SK-N-SH (cell line): ENCODE results near the gene IGF2BP2. TPM values are rescaled to one million over a fixed set of nuclear protein-coding genes. Genes with fewer than 3 reads are reported as not detected.

ENCODE experiments used
- CTCF ChIA-PET: fragments of 300-600, 350-600 bp; formaldehyde crosslinking; extraction: SDS; loops from one replicate; lab custom pipeline; 2021; lab: Yijun Ruan, JAX
- POLR2A ChIA-PET: fragments of 350-600 bp; sonication (Branson Sonifier 250); formaldehyde crosslinking; extraction: SDS; loops from one replicate; lab custom pipeline; 2020; ENCODE audit warnings: antibody characterized with exemption, inconsistent platforms; lab: Yijun Ruan, JAX
- DNase-seq: peaks from one replicate; pipeline ENCODE4 v3.0.0; 2012
- H2AFZ ChIP-seq: fragments of 200-600 bp; sonication (generic); 2 replicates; pipeline ENCODE4 v1.8.1; 2016; ENCODE audit warnings: antibody characterized with exemption, mild to moderate bottlenecking, low read depth
- H3F3A ChIP-seq: fragments of 200-600 bp; sonication (generic); replicated peaks from 2 replicates; pipeline ENCODE3; 2016; ENCODE audit warnings: antibody characterized with exemption, mild to moderate bottlenecking; ENCODE audit not compliant: insufficient read depth
- H3K27ac ChIP-seq, 2 experiments: fragments of 200-500 bp in 1 of 2; fragments of 200-600 bp in 1 of 2; sonication (Bioruptor generic) in 1 of 2; sonication (generic), shearing (Covaris generic) in 1 of 2; 2 replicates each; pipeline versions ENCODE4 v1.5.1 to v1.6.1; 2014 to 2016; ENCODE audit warnings: low read depth in 2 of 2, inconsistent platforms in 1 of 2, low read length in 1 of 2, mild to moderate bottlenecking in 1 of 2, mixed read lengths in 1 of 2
- H3K27me3 ChIP-seq: fragments of 200-600 bp; sonication (generic), shearing (Covaris generic); 2 replicates; pipeline ENCODE4 v1.6.1; 2016; ENCODE audit warnings: mixed run types; ENCODE audit not compliant: insufficient read depth
- H3K36me3 ChIP-seq, 2 experiments: fragments of 200-500 bp in 1 of 2; fragments of 200-600 bp in 1 of 2; sonication (Bioruptor generic) in 1 of 2; sonication (generic) in 1 of 2; replicated peaks in 1 of 2; 2 replicates each; pipeline versions ENCODE3 to v1.5.1; 2014 to 2016; ENCODE audit warnings: low read length in 1 of 2, mild to moderate bottlenecking in 1 of 2; ENCODE audit not compliant: insufficient read depth in 2 of 2, control insufficient read depth in 1 of 2
- H3K4me1 ChIP-seq, 2 experiments: fragments of 200-500 bp in 1 of 2; fragments of 200-600 bp in 1 of 2; sonication (Bioruptor generic) in 1 of 2; sonication (generic), shearing (Covaris generic) in 1 of 2; 2 replicates each; pipeline versions ENCODE4 v1.5.1 to v1.6.1; 2014 to 2016; ENCODE audit warnings: low read depth in 1 of 2, low read length in 1 of 2, mixed run types in 1 of 2; ENCODE audit not compliant: insufficient read depth in 2 of 2, control insufficient read depth in 1 of 2
- H3K4me2 ChIP-seq: fragments of 200-600 bp; sonication (generic), shearing (Covaris generic); 2 replicates; pipeline ENCODE4 v1.6.1; 2017; ENCODE audit warnings: mixed run types
- H3K4me3 ChIP-seq, 2 experiments: fragments of 200-500 bp in 1 of 2; fragments of 200-600 bp in 1 of 2; sonication (Bioruptor generic) in 1 of 2; sonication (generic), shearing (Covaris generic) in 1 of 2; 2 replicates each; pipeline versions ENCODE4 v1.5.1 to v1.8.1; 2014 to 2016; ENCODE audit warnings: low read depth in 2 of 2, inconsistent platforms in 1 of 2, low read length in 1 of 2, mild to moderate bottlenecking in 1 of 2, mixed read lengths in 1 of 2, moderate library complexity in 1 of 2
- H3K79me2 ChIP-seq: fragments of 200-600 bp; sonication (generic); 2 replicates; pipeline ENCODE4 v1.8.1; 2017; ENCODE audit warnings: mild to moderate bottlenecking; ENCODE audit not compliant: insufficient read depth
- H3K9ac ChIP-seq: fragments of 200-600 bp; sonication (generic); 2 replicates; pipeline ENCODE4 v1.6.1; 2017; ENCODE audit warnings: mixed run types
- H3K9me2 ChIP-seq: fragments of 200-600 bp; sonication (generic); 2 replicates; pipeline ENCODE4 v1.6.1; 2017; ENCODE audit warnings: mixed run types
- H3K9me3 ChIP-seq: fragments of 200-600 bp; sonication (generic); 2 replicates; pipeline ENCODE4 v1.6.1; 2017; ENCODE audit warnings: mixed run types, mild to moderate bottlenecking, moderate library complexity
- H4K20me1 ChIP-seq: fragments of 200-600 bp; sonication (generic); 2 replicates; pipeline ENCODE4 v1.6.1; 2017; ENCODE audit warnings: mild to moderate bottlenecking, mixed run types; ENCODE audit not compliant: insufficient read depth
- ELF1 ChIP-seq: IDR thresholded peaks from 2 replicates; pipeline ENCODE4 v1.4.0; 2012
- FOXM1 ChIP-seq: IDR thresholded peaks from 2 replicates; pipeline ENCODE4 v1.4.0; 2012; ENCODE audit warnings: low read depth, mild to moderate bottlenecking
- GABPA ChIP-seq: IDR thresholded peaks from 2 replicates; pipeline ENCODE4 v1.4.0; 2012; ENCODE audit warnings: low read depth, mild to moderate bottlenecking
- IRF3 ChIP-seq: fragments of 150-350 bp; IDR thresholded peaks from 2 replicates; pipeline ENCODE4 v1.6.1; 2016; ENCODE audit warnings: mild to moderate bottlenecking, low read depth, low read length
- JUND ChIP-seq: IDR thresholded peaks from 2 replicates; pipeline ENCODE4 v1.4.0; 2012
- MEF2A ChIP-seq: IDR thresholded peaks from 2 replicates; pipeline ENCODE4 v1.4.0; 2012; ENCODE audit warnings: low read depth, borderline replicate concordance
- NRF1 ChIP-seq: IDR thresholded peaks from 2 replicates; pipeline ENCODE4 v1.6.1; 2012; ENCODE audit warnings: low read depth, mild to moderate bottlenecking, low read length
- POLR2AphosphoS5 ChIP-seq: IDR thresholded peaks from 2 replicates; pipeline ENCODE4 v1.6.1; 2012; ENCODE audit warnings: low read depth, low read length
- RCOR1 ChIP-seq: fragments of 150-350 bp; IDR thresholded peaks from 2 replicates; pipeline ENCODE4 v1.6.1; 2017; ENCODE audit warnings: antibody characterized with exemption, low read length
- RXRA ChIP-seq: IDR thresholded peaks from 2 replicates; pipeline ENCODE4 v1.4.0; 2012; ENCODE audit warnings: low read depth, mild to moderate bottlenecking, borderline replicate concordance
- SIN3A ChIP-seq: IDR thresholded peaks from 2 replicates; pipeline ENCODE4 v1.6.1; 2012; ENCODE audit warnings: low read depth, mild to moderate bottlenecking, low read length, moderate library complexity, borderline replicate concordance
- SMC3 ChIP-seq: IDR thresholded peaks from 2 replicates; pipeline ENCODE4 v1.6.1; 2012; ENCODE audit warnings: low read depth, low read length, improper control_type of control experiment
- TCF12 ChIP-seq: IDR thresholded peaks from 2 replicates; pipeline ENCODE4 v1.4.0; 2012
- TEAD4 ChIP-seq: IDR thresholded peaks from 2 replicates; pipeline ENCODE4 v1.4.0; 2012; ENCODE audit warnings: mild to moderate bottlenecking, borderline replicate concordance; ENCODE audit not compliant: insufficient read depth
- USF1 ChIP-seq: IDR thresholded peaks from 2 replicates; pipeline ENCODE4 v1.4.0; 2012; ENCODE audit warnings: low read depth, borderline replicate concordance
- YY1 ChIP-seq: IDR thresholded peaks from 2 replicates; pipeline ENCODE4 v1.4.0; 2012; ENCODE audit warnings: low read depth, mild to moderate bottlenecking
- ZBTB33 ChIP-seq: IDR thresholded peaks from 2 replicates; pipeline ENCODE4 v1.4.0; 2012; ENCODE audit warnings: low read depth, borderline replicate concordance
- WGBS: methylation state at CpG from one replicate; pipeline ENCODE4 v1.1.6; 2017; ENCODE audit warnings: low lambda C conversion rate; 5-methylcytosine and 5-hydroxymethylcytosine counted together
- polyA plus RNA-seq, 3 experiments: library from polyadenylated mRNA; depleted of rRNA; stranded (reverse); fragments of >200 nt; gene quantifications; 2 replicates each; pipeline ENCODE4 v1.2.3, GENCODE V29; 2012
- TF ChIP-seq, protein P1 (sequence below): IDR thresholded peaks from 2 replicates; pipeline ENCODE4 v1.6.1; 2012; ENCODE audit warnings: mild to moderate bottlenecking, low read depth, low read length, moderate library complexity
- TF ChIP-seq, protein P2 (sequence below): IDR thresholded peaks from 2 replicates; pipeline ENCODE4 v1.4.0; 2012; ENCODE audit warnings: low read depth

Gene IGF2BP2
- polyA plus RNA-seq, 1 of the 3 experiments (the other 2 are of a cell fraction), result 5.4 TPM

DNA sequence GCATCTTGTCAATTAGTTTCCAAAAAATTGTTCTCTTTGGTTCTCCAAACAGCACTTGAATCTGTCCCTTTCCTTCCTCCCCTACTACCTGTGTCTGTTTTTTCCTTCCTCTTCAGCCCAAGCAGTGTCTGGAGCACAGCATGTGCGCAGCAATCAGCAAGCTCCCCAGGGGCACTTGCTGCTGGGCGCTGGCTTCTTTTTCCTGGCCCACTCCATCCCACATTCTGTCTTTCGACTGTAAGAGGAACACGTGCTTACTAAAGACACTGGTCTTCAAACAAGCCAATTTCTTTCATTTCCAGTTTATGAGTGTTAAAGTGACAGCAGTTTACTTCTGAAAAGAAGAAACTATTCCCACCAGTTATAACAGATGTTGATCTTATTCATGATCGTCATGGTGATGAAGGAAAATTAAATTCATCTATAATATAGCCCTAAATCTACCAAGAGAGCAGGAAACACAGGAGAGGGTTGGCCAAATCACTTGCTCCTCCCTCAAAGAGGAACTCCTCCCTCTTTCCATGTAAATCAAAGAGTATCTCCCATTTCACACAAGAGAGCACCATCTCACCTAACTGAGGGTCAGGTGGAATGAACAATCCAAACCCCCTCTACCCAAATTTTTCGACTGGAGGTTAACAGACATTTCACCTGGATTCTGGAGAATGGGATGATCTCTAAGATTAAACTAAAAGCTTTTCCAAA, 115.4 kb downstream of the IGF2BP2 start:
- no peak overlapping the region for H3K4me3 ChIP-seq
- peaks cover 15% of the 10 kb centered on the region for H3F3A ChIP-seq
- no peak overlapping the region for H2AFZ ChIP-seq
- DNase-seq, result no peak
- H3K9me3 ChIP-seq, result no peaks in the 10 kb centered on the region
- no peak for TF ChIP-seq NRF1
- TF ChIP-seq SIN3A, result no peak
- no peak for TF ChIP-seq FOXM1
- TF ChIP-seq, protein P1, sequence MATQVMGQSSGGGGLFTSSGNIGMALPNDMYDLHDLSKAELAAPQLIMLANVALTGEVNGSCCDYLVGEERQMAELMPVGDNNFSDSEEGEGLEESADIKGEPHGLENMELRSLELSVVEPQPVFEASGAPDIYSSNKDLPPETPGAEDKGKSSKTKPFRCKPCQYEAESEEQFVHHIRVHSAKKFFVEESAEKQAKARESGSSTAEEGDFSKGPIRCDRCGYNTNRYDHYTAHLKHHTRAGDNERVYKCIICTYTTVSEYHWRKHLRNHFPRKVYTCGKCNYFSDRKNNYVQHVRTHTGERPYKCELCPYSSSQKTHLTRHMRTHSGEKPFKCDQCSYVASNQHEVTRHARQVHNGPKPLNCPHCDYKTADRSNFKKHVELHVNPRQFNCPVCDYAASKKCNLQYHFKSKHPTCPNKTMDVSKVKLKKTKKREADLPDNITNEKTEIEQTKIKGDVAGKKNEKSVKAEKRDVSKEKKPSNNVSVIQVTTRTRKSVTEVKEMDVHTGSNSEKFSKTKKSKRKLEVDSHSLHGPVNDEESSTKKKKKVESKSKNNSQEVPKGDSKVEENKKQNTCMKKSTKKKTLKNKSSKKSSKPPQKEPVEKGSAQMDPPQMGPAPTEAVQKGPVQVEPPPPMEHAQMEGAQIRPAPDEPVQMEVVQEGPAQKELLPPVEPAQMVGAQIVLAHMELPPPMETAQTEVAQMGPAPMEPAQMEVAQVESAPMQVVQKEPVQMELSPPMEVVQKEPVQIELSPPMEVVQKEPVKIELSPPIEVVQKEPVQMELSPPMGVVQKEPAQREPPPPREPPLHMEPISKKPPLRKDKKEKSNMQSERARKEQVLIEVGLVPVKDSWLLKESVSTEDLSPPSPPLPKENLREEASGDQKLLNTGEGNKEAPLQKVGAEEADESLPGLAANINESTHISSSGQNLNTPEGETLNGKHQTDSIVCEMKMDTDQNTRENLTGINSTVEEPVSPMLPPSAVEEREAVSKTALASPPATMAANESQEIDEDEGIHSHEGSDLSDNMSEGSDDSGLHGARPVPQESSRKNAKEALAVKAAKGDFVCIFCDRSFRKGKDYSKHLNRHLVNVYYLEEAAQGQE, result no peak
- no peak for TF ChIP-seq GABPA
- TF ChIP-seq YY1, result no peak
- WGBS, result 42% methylated on average over 6 of the region's 6 CpGs
- ChIA-PET POLR2A (no interaction called here), CTCF (interaction anchor here (1.0 to 2.7 kb wide), 4 partner anchors 32 to 59 kb away, joined by 4 to 9 read pairs (median 6); no protein-coding TSS in a partner anchor)
- peaks cover 33% of the 10 kb centered on the region for H4K20me1 ChIP-seq
- no peaks in the 10 kb centered on the region for H3K27me3 ChIP-seq
- peaks cover 0 to 23% of the 10 kb centered on the region in 2 experiments; a peak in 2 of 4 replicates for H3K4me1 ChIP-seq
- no peak overlapping the region for H3K9ac ChIP-seq
- H3K4me2 ChIP-seq, result no peak overlapping the region
- no peaks in the 10 kb centered on the region for H3K9me2 ChIP-seq
- peaks cover 100% of the 10 kb centered on the region for H3K79me2 ChIP-seq
- H3K36me3 ChIP-seq, result no peaks in the 10 kb centered on the region
- H3K27ac ChIP-seq, result no peak overlapping the region

DNA sequence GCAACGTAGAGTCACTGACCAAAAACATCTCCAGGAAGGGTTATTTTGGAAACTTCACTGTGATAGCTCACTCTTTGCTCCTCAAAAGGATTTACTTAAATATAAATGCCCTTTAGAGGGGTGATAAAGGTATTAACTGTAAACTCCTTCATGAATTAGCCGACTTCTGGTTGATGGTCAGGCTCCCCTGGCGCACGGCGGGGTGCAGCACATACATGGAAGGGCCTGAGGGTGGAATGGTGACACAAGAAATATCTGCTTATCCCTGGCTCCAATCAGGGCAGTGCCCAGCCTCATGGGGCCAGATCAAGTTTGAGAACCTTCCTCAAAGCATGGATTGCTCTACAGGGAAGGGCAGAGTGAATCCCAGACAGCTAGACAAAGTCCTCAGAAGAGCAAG, 116.5 kb downstream of the IGF2BP2 start:
- Histone ChIP-seq H3K9me2 (no peaks in the 10 kb centered on the region), H3K27ac (no peak overlapping the region), H3K9ac (no peak overlapping the region), H2AFZ (no peak overlapping the region), H3K4me3 (no peak overlapping the region), H3K79me2 (peaks cover 100% of the 10 kb centered on the region), H4K20me1 (peaks cover 28% of the 10 kb centered on the region), H3K4me2 (no peak overlapping the region), H3K27me3 (no peaks in the 10 kb centered on the region), H3K4me1 (peaks cover 0 to 23% of the 10 kb centered on the region in 2 experiments; a peak in 2 of 4 replicates), H3K9me3 (no peaks in the 10 kb centered on the region), H3K36me3 (no peaks in the 10 kb centered on the region), H3F3A (peaks cover 15% of the 10 kb centered on the region)
- CTCF ChIA-PET, result interaction anchor here (1.1 to 1.5 kb wide), 3 partner anchors 31 to 60 kb away, joined by 4 to 5 read pairs (median 4); no protein-coding TSS in a partner anchor
- 87% methylated on average over 5 of the region's 5 CpGs for WGBS
- POLR2A ChIA-PET, result no interaction called here
- no peak for DNase-seq
- TF ChIP-seq IRF3 (no peak), SIN3A (no peak), SMC3 (no peak), POLR2AphosphoS5 (no peak), RCOR1 (no peak), TEAD4 (no peak), ZBTB33 (no peak), ELF1 (no peak), TCF12 (no peak), USF1 (no peak), RXRA (no peak), JUND (no peak), MEF2A (no peak)
- TF ChIP-seq, protein P2, sequence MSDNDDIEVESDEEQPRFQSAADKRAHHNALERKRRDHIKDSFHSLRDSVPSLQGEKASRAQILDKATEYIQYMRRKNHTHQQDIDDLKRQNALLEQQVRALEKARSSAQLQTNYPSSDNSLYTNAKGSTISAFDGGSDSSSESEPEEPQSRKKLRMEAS, result no peak
